ENCODE results near the gene BEND7.

DNA sequence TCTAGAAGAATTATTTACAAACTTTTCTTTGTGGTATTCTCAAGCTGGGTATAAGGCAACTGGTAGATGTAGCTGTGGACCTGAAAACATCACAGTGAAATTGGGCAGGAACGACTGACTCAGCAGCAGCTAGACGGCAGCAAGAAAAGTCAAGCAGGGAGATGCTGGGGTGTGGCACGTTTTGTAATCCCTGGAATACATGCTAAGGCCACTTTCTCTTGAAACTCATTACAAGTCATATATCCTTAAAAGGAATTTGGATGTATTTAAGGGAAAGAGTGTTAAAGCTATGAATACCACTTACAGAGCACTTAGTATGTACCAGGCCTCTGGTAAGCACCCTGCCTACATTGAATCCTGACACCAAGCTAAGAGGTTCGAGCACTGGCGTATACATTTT is 17.4 kb downstream of the BEND7 start:
- no peak for TF ChIP-seq EZH2 (IDR thresholded peaks at IDR 0.05; ENCODE audit: borderline replicate concordance, low read depth, low read length, poor library complexity, severe bottlenecking)
- TF ChIP-seq CTCF (conservative IDR thresholded peaks at IDR 0.05; ENCODE audit: low read depth, low read length) = no peak
